HEK293T (cell line): ENCODE data around the gene TERF2IP.

Experiments
- BHLHE40 ChIP-seq: fragments of 450-650 bp; IDR thresholded peaks from 2 replicates; pipeline ENCODE4 v1.6.1; 2016; ENCODE audit warnings: mild to moderate bottlenecking, moderate library complexity, borderline replicate concordance
- SP1 ChIP-seq: fragments of 450-650 bp; IDR thresholded peaks from 2 replicates; pipeline ENCODE4 v1.6.1; 2017
- SUZ12 ChIP-seq: fragments of 450-650 bp; IDR thresholded peaks from 2 replicates; pipeline ENCODE4 v1.6.1; 2016; ENCODE audit warnings: mild to moderate bottlenecking

- TF ChIP-seq SUZ12 (no peak), SP1 (no peak), BHLHE40 (no peak)
Observed at GRCh38 chr16:75695708-75696107, 48.1 kb downstream of the TERF2IP start.
